Measurements from ENCODE around the gene SIRT3.
"Not testable (repeated sequence)": the region's sequence is repeated elsewhere in the genome, so short reads cannot be mapped to it uniquely, and the experiment has no call there.

SIRT3 gene

DNA sequence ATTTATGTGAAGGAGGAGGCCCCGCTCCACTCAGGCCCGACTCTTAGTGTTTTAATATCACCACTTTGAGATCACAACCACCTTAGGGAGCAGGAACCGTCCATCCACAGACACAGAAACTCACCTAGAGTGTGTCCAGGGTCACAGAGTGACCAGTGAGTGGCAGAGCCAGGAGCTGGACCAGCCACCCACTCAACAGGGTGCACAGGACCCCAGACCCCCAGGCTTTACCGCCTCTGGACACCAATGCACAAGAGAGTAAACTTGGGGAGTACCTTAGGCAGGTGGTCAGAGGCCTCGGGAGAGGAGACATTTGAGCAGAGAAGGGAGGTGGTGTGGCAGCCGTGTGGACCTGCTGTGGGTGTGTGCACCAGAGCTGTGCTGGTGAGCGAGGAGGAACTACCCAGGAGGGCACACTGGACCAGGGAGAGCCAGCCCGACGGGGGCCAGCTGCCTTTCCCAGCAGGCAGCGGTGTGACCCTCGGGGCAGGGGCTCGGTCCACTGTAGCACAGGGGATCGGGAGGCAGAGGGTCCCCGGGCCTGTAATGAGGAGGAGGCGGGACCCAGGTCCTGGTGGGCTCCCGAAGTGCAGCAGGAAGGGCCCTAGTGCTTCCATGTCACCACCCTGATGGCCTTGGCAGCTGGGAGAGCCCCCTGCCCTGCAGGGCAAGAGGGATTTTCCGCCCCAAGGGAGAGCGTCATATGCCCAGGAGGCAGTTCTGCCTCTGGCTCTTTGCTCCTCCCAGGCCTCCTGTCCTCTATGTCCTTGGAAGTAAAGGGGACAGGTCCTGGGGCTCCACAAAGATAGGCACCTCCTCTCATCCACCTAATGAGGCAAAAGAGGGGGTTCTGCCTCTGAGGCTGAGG lies 34.5 kb upstream of the SIRT3 start:
- no peak for DNase-seq

DNA sequence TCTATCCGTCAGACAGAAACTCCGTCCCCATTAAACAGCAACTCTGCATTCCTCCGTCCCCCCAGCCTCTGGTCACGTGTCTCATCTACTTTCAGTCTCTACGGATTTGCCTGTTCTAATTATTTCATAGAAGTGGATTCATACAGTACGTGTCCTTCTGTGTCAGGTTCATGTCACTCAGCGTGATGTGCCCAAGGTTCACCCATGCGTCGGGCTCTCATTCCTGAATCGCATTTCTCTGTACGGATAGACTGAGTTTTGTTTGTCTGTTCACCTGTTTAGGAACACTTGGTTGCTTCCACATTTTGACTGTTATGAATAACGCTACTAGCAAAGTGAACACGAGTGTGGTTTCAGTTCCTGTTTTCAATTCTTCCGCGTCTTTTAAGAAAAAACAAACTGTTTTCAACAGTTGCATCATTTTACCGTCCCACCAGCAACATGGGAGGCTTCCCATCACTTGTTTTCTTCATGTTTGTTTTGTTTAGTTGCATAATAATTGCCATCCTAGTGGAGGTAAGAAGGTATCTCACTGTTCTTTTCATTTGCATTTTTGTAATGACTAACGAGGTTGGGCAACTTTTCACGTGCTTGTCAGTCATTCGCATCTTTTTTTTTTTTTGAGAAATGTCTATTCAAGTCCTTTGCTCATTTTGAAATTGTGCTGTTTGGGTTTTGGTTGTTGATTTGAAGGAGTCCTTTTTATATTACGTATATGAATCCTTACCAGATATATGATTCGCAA lies 33.2 kb upstream of the SIRT3 start:
- DNase-seq, result no peak

DNA sequence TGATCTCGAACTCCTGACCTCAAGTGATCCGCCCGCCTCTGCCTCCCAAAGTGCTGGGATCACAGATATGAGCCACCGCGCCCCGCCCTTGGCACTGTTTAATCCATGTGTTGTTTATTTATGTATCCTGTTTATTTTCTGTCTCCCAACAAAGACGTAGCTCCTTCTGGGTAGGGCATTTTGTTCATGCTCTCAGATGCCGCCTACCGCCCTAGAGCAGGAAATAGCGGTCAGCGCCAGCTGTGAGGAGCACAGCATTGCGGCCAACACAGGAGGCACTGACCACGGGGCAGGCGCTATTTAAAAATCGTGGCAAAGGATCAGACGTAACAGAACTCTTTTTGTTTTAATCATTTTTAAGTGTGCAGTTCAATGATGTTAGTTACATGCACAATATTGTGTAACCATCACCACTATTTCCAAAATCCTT lies 32.6 kb upstream of the SIRT3 start:
- not testable (repeated sequence) for DNase-seq

DNA sequence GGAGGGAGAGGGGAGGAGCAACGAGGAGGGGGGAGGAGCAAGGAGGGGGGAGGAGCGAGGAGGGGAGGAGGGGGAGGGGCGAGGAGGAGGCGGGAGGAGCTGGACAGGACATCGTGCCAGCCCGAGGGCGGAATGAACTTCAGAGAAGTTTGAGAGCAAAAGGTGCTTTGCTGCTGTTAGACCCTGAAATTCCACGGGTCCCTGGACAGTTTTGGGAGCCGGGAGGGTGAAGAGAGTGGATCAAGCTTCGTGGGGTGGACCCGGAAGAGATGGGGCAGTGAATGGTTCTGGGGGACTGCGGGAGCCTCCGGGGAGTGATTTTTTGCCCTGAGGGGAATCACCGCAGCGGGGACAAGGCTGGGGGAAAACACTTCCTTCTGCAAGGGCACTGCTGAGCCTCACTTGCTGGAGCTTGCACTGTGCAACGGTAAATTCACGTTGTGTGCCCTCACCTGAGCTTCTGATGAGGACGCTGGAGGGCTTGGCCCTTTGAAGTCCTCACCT lies 31.4 kb upstream of the SIRT3 start:
- no peak for DNase-seq

DNA sequence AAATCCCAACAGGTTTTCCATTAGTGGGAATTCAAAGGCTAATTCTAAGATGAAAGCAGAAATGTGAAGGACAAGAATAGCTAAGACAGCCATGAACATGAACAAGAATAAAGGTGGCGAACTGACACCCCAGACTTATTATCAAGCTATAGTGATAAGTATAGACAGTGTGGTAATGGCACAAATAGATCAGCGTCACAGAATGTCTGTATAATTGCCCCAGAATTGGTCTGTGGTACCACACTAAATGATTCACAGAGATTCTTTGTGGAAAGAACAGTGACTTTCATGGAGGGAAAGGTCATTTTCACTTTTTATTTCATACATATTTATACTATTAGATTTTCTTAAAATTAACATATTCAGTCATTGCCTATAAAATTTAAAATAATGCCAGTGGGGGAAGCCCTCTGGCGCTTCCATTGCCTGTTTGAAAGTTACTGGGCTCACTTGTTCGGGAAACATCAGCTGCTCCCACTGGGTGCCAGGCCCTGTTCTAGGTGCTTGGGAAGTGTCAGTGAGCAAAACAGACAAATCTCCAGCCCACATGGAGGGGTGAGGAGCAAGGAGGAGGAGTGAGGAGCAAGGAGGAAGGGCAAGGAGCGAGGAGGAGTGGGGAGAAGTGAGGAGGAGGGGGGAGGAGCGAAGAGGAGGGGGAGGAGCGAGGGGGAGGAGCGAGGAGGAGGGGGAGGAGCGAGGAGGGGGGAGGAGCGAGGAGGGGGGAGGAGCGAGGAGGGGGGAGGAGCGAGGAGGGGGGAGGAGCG lies 30.7 kb upstream of the SIRT3 start:
- no peak for DNase-seq

DNA sequence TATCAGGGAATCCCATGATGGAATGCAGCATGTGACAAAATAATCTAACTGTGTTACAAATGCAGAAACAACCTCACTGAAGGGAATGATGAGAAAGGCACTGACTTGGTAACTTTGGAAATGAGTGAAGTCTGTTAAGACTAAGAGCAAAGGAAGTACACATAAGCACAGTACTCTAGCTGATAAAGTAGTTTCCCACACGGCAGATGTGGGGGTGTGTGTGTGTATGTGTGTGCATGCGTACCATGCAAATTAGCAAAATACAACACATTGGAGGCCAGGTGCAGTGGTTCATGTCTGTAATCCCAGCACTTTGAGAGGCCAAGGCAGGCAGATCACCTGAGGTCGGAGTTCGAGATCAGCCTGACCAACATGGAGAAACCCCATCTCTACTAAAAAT lies 25.5 kb upstream of the SIRT3 start:
- DNase-seq, result no peak

DNA sequence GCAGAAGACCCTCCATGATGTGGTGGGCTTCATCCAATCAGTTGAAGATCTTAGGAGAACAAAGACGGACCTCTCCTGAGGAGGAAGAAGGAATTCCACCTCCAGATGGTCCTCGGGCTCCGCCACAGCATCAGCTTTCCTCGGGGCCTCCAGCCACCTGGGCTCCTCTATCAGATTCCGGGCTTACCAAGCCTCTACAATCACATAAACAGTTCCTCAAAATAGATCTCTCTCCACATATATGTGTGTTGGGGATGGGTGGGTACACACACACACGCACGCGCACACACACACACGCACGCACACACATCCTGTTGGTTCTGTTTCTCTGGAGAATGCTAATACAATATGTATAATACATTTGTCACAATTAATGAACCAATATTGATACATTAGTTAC lies 23.3 kb upstream of the SIRT3 start:
- DNase-seq, result no peak

DNA sequence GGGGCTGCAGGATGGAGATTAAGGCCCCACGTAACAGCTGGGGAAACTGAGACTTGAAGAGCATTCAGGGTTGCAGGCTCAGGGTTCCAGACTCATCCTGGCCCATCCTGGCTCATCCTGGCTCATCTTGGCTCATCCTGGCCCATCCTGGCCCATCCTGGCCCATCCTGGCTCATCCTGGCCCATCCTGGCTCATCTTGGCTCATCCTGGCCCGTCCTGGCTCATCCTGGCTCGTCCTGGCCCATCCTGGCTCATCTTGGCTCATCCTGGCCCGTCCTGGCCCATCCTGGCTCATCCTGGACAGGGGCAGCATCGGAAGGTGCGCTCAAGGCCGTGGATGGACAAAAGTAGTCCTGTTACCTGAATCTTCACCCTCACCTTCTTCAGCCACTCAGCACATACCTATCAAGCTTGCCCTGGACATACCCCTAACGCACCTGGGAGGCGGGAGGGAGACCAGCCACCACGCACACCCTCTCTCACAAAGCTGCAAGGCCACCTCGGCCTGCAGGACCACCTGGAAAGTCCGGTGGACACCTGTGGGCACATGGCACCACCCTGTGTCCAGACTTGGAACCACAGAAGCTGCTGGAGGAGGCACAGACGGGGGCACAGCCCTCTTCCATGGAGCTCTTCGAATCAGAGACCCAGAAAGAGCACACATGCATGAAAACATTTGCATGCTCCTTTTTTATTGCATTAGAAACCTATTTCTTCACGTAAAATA lies 21.8 kb upstream of the SIRT3 start:
- DNase-seq, result no peak

DNA sequence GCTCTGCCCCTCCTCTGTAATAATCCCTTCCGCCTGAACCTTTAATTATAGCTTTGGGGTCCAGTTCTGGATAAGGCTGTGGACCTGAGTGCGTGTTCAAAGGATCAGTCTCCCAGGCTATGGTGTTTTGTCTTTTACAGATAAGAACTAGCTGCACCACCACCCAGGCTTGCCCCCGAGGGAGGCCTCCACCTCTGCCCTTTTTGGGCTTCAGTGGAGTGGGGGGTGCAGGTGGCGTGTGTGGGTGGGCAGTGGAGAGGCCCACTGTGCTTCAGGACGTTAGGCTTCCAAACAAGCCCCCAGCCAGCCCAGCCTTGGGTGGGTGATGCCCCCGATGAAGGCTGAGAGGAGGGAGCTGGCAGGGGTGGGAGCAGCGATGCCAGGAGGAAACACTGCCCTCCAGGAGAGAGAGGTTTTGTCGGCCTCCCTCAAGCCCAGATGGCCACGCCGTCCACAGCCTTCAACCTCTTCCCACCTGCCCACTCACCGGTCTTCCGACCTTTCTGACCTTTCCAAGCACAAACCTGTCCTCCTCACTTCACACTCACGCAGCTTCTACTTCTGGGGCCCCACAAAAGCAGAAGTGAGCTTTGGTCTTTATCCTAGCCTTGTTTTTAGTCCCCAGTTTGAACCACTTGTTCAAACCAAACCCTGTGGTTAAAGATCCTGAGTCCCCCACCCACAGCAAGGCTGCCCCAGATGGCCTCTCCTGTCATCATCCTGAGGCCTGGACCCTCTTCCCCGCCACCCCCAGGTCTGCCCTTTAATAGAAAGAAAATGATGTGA lies 21.0 kb upstream of the SIRT3 start:
- no peak for DNase-seq

DNA sequence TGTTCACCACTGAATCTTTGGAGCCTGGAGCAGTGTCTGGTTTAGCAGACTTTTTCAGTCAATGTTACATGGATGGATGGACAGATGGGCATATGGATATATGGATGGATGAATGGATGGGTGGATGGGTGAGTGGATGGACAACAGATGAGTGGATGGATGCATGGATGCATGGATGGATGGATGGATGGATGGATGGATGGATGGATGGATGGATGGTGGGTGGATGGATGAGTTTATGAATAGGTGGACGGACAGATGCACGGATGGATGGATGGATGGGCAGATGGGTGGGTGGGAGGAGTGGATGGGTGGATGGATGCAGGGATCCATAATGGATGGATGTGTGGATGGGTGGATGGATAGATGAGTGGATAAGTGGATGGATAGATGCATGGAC lies 19.7 kb upstream of the SIRT3 start:
- DNase-seq, result no peak

DNA sequence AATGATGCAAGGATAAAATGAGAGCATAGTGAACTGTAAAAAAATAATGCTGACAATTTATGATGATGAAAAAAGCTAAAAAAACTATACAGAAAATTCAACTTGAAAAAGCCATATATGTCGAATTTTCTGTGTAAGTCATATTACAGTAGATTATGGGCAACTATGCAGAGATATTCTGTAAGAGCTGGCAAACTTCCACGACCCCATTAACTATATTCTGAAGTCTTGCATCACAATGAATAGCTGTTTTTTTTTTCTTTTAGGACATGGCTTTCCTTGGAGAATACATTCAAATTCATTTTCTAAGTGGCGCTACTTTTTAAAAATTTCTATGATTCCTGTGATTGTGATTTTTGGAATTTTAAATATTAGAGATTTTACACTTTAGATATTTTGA lies 19.0 kb upstream of the SIRT3 start:
- DNase-seq, result no peak

DNA sequence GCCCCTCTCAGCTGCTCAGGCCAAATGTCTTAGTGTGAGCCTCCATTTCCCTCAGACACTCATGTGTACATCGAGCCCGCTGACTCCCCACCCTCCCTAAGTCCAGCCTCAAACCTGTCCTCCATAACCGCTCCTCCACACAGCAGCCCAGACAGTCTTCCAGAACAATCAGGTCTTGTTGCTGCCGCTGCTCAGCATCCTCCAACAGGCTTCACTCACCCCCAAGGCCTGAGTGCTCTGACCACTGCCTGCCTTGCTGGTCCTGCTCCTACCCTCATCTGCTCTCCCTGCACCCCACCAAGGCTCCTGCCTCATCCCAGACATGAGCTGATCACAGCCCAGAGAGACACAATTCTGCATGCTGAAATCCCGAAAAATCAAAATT lies 17.7 kb upstream of the SIRT3 start:
- DNase-seq, result no peak

DNA sequence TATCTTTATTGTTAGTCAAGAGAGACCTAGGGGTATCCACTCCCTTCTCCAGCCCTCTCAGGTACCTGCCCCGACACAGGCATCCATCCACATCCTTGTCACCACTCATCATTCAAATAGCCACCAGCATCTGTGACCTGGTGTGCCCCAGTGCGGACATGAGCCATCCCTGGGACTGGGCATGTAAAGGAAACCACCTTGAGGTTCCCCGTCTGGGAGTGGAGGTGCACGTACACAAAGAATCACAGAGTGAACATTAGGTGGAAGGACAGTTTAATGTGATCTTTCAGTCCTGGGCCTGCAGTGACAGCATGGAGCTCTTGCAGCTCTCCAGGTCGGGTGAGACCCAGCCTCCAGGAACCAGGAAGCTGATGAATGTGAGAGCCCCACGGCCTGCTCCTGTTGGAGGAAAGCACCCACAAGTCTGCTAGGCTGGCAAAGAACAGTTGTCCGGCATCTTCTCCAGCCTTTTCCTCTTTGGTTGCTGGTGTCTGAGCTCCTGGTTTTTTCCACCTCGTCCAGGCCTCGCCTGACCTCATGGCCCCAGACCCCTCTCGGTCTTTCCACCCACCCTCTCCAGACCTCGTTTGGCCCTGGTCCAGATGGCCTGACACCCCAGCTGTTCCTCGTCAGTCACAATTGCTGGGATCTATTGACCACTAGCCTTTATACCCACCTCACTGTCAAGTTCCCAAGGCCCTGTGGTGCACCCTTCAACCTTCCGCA lies 17.2 kb upstream of the SIRT3 start:
- DNase-seq, result no peak

DNA sequence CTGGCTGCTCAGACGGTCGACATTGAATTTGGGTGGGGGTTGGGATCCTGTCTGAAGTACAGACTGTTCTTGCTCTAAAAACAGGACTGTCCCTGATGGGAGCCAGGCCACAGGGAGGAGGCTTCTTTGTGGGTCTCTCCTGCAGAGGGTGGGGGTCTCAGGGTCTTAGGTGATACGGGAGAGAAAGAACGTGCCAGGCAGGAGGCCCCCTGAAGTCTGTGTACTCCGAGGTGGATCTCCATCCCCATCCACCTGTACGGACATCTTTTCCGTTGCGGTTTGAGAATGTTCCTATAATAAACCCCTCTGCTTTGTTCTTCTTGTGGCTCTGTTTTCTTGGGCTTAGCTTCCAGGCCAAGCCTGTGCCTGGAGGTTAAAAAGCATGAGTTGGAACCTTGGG lies 16.5 kb upstream of the SIRT3 start:
- no peak for DNase-seq

DNA sequence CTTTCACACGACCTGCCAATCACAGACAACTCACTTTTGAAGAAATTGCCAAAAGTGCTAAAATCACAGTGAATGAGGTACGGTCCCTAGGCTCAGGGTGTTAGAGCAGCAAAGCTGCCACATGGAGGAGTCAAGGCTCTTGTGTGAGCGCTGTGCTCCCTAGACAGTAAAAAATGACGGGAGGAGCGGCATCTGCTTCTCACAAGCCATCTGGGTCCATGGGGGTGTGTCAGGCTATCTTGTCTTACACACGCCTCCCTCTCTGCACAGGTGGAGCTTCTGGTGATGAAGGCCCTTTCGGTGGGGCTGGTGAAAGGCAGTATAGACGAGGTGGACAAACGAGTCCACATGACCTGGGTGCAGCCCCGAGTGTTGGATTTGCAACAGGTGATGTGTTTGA lies 15.4 kb upstream of the SIRT3 start:
- DNase-seq, result no peak

DNA sequence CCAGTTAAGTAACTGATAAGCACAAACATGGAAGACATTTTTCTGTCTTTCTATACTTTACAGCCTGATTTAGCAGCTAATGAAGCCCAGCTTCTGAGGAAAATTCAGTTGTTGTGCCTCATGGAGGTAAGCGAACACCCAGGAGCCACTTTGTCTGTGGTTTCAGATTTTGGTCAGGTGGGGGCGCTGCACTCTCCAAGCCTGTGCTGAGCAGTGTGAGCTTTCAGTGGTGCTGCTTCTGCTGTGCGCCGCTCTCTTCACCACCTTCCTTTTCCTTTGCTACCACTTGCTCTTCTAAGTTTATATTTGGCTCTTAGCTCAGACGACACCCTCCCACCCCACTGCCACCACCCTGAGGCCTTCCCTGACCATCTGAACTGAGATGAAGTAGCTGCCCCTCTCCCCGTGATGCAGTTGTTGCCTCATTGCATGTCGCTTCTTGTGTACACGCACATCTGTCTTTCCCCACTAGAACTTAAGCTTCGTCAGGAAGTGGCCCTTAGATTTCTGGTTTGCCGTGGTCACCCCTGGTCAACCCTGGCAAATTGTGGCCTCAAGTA lies 14.7 kb upstream of the SIRT3 start:
- no peak for DNase-seq

DNA sequence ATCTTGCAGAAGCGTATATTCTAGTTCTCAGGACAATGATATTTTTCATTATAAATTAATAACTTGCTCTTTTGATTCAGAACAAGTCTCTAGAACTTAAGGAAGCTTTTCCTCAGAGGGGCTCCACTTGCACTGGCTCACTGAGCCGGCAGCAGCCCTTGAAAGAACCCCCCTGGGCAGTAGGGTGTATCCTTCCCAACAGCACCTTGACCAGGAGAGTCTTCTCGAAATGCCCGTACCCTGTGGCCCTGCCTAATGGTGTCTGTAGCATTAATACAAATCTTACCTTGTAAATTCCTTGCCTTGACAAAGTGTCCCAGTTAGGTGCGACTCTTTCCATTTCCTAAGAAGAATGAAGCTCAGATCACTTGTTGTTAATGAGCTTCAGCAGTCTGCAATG lies 14.1 kb upstream of the SIRT3 start:
- no peak for DNase-seq

DNA sequence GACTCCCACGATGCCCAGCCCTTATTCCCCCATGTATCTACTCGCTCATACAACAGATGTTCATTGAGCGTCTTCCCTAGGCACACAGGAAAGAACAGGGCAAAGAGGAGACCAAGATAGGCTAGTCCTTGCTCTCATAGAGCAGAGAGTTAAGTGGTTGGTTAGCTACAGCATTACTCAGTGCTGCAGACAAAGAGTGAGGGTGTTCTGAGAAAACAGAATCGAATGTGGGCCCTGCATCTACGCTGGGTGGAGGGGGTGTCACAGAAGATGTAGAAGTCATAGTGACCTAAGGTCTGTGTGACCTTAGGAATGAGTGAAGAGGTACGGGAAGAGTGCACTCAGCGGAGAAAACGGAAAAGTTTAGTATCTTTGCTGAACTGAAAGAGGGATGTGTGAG lies 12.9 kb upstream of the SIRT3 start:
- no peak for DNase-seq

DNA sequence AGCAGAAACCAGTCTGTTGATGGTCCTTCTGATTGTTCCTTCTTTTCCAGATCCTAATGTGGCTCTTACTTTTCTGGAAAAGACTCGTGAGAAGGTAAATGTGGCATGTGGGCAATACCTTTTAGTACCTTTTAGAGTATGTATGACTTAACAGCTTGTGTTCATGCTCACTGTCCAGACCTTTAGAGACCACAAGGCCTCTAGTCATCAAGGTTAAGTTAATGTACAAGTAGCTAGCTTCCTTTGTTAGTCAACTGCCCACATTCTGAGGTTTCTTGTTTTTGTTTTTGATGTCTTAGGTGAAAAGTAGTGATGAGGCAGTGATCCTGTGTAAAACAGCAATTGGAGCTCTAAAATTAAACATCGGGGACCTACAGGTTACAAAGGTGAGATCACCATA lies 8.2 kb upstream of the SIRT3 start:
- no peak for DNase-seq

DNA sequence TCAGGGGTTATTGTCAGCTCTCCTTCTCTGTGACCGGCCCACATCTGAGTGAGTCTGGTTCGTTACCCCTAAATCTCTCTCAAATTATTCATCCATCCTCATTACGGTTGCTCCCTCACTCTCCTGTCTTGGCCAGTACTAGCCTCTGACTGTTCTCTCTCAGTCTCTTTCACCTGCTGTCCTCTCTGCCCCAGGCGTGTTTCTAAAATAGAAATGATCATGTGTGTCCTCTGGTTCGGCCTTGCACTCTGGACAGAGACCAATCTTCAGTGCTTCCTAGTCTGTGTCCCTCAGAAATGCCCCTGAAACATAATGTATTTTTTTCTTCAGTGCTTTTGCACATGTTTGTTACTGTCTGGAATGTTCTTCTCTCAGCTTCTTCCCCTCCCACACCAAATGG lies 5.5 kb upstream of the SIRT3 start:
- DNase-seq, result no peak

DNA sequence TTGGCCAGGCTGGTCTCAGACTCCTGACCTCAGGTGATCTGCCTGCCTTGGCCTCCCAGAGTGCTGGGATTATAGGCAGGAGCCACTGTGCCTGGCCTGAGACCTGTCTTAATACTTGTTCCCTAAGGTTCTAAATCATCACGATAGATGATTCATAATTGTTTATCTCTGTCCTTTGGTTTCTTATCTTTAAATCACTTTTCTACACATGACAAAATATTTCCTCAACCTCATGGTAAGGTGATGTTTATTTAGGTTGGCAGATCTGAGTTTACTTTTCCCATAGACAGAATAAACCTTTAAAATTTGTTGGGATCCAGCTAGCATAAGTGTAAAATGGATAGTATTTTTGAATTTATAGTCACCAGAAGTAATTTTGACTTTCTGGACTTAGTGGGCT lies 4.2 kb upstream of the SIRT3 start:
- no peak for DNase-seq

Data from NCI-H2081 treated with DMSO at 0.1 percent for 48 hours (cell line).